Keratinocyte (primary cell): ENCODE measurements around the gene BAZ2B.

Experiments used
- CTCF ChIP-seq, 3 experiments: IDR thresholded peaks in 1 of 3; conservative IDR thresholded peaks in 1 of 3; optimal IDR thresholded peaks in 1 of 3; 2 replicates in 2 of 3; 3 replicates in 1 of 3; pipeline versions ENCODE3 to v1.5.1; 2011; ENCODE audit warnings: low read length in 3 of 3, mild to moderate bottlenecking in 3 of 3, moderate library complexity in 2 of 3, control low read depth in 1 of 3, inconsistent platforms in 1 of 3; ENCODE audit not compliant: insufficient read depth in 2 of 3; ENCODE audit errors: extremely low read depth in 1 of 3
- EZH2 ChIP-seq: IDR thresholded peaks from one replicate; pipeline ENCODE4 v1.6.1; 2012; ENCODE audit warnings: inconsistent platforms, mild to moderate bottlenecking, low read length, moderate library complexity

GRCh38 chr2:159539701-159540100, 76.6 kb downstream of the BAZ2B start:
- no peak for TF ChIP-seq CTCF (optimal IDR thresholded peaks at IDR 0.05 in 1 of 3, IDR thresholded peaks at IDR 0.05 in 1 of 3, conservative IDR thresholded peaks at IDR 0.05 in 1 of 3; ENCODE audit: extremely low read depth in 1 of 3, insufficient read depth in 2 of 3, low read length in 3 of 3)
- TF ChIP-seq EZH2: no peak
